Measurements from ENCODE around the gene TRIM6. TPM values are rescaled to one million over a fixed set of nuclear protein-coding genes. Genes with fewer than 3 reads are reported as not detected.

TRIM6 gene
- total RNA-seq (1 to 10 TPM; 2.1 to 5.1 TPM), polyA plus RNA-seq (1 to 10 TPM; 3.6 to 6.3 TPM)
- long read RNA-seq, donor 1, partial matches to known transcripts = 1 of 6 reads
- long read RNA-seq, donor 1, other reads (novel, unspliced or antisense) = 2 of 6 reads
- long read RNA-seq, donor 2, partial matches to known transcripts = 0 of 1 reads
- long read RNA-seq, donor 2, other reads (novel, unspliced or antisense) = 0 of 1 reads

- peak; percentile 76 for ATAC-seq (ENCODE audit: low FRiP score)
- intact Hi-C loops (cut with DNase I) = no loop called here
- Histone ChIP-seq H3K36me3 (ENCODE audit: control insufficient read depth in 1 of 2, insufficient read depth in 2 of 2, low read length in 1 of 2) (no peaks in the 10 kb centered on the region), H3K4me1 (ENCODE audit: control insufficient read depth in 1 of 2, insufficient read depth in 2 of 2, low read length in 2 of 2) (no peaks in the 10 kb centered on the region), H3K27ac (ENCODE audit: low read depth in 1 of 2, low read length in 2 of 2) (peak within 1 kb of the TSS; percentile 57 to 58), H3K4me3 (ENCODE audit: low read length in 2 of 2) (peak within 1 kb of the TSS; percentile 90 to 98), H3K9me3 (ENCODE audit: control insufficient read depth, low read length) (no peaks in the 10 kb centered on the region), H3K27me3 (ENCODE audit: control insufficient read depth in 1 of 2, insufficient read depth in 2 of 2, low read length in 1 of 2) (no peaks in the 10 kb centered on the region)
- peak; percentile 64 to 81 for DNase-seq
- 2 to 5% methylated on average over 18 to 20 of the region's 20 CpGs for WGBS, 2 donors
Observed at GRCh38 chr11:5596607-5597201, at the start of gene TRIM6. TRIM6 (plus strand) TSS chr11:5596637; CDS start chr11:5596898, 261 bp downstream.

DNA sequence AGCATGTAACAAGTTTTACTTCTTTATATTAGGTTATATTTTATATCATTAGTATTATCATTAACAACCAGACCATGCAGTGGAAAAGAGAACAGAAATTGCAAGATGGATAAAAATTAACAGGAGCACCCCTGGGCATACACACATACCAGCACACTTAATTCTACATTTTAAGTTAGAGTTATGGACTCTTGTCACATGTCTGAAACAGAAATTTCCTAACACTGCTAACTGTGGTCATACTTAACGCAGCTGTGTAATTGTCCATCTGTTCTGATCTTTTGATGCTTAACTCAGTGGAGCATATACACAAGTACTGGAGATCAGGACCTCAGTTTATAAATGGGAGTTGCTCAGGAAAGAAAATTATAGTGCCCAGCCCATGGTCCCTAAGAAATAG is 48.5 kb upstream of the TRIM6 start:
- Histone ChIP-seq H3K27ac (ENCODE audit: low read depth in 1 of 2, low read length in 2 of 2) (no peak overlapping the region), H3K9me3 (ENCODE audit: control insufficient read depth, low read length) (no peaks in the 10 kb centered on the region), H3K4me3 (ENCODE audit: low read length in 2 of 2) (no peak overlapping the region), H3K36me3 (ENCODE audit: control insufficient read depth in 1 of 2, insufficient read depth in 2 of 2, low read length in 1 of 2) (no peaks in the 10 kb centered on the region), H3K4me1 (ENCODE audit: control insufficient read depth in 1 of 2, insufficient read depth in 2 of 2, low read length in 2 of 2) (no peaks in the 10 kb centered on the region), H3K27me3 (ENCODE audit: control insufficient read depth in 1 of 2, insufficient read depth in 2 of 2, low read length in 1 of 2) (no peaks in the 10 kb centered on the region)
- WGBS, 2 donors = 94 to 95% methylated on average over 1 of the region's 1 CpG
- intact Hi-C loops (cut with DNase I) = no loop called here
- no peak for DNase-seq
- no peak for ATAC-seq (ENCODE audit: low FRiP score)

- ATAC-seq (ENCODE audit: low FRiP score) = no peak
- Histone ChIP-seq H3K9me3 (ENCODE audit: control insufficient read depth, low read length) (no peaks in the 10 kb centered on the region), H3K27me3 (ENCODE audit: control insufficient read depth in 1 of 2, insufficient read depth in 2 of 2, low read length in 1 of 2) (no peaks in the 10 kb centered on the region), H3K4me3 (ENCODE audit: low read length in 2 of 2) (no peak within 1 kb of the TSS), H3K36me3 (ENCODE audit: control insufficient read depth in 1 of 2, insufficient read depth in 2 of 2, low read length in 1 of 2) (no peaks in the 10 kb centered on the region), H3K27ac (ENCODE audit: low read depth in 1 of 2, low read length in 2 of 2) (no peak within 1 kb of the TSS), H3K4me1 (ENCODE audit: control insufficient read depth in 1 of 2, insufficient read depth in 2 of 2, low read length in 2 of 2) (no peaks in the 10 kb centered on the region)
- no peak for DNase-seq
- 50 to 52% methylated on average over 1 of the region's 1 CpG for WGBS, 2 donors
- intact Hi-C loops (cut with DNase I) = no loop called here
Observed at GRCh38 chr11:5548440-5548839, 48.0 kb upstream of the TRIM6 start, which contains the start of gene OR52H1. OR52H1 (minus strand) TSS chr11:5548540; CDS start chr11:5545505, 3,035 bp downstream.

DNA sequence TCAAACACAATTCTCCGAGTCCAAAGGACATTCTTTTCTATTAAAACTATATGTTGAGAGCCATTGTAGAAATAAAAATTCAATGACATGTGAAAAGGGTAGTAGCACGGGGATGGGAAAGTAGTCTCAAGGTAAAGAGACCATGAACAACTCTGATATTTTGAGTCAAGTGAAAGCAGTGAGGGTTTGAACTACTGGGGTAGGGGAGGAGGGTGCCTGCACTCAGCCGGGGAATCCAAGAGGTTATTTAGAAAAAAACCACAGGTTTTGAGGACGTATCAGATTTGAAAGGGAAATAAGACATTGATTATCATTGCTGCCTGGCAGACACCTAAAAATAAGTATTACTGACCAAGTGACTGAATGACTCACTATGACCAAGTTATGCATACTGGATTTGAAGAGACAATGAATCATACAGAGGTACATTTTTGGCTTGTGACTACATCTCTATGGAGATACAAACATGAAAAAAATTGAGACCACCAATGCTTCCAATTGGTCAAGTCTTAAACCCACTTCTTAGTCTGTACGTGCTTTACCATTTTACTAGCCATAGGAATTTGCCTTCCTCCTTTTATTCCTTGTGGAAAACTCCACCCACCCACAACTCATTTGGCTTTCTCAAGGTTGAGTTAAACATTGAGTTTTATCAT is 45.9 kb upstream of the TRIM6 start:
- H3K27me3 ChIP-seq (ENCODE audit: control insufficient read depth in 1 of 2, insufficient read depth in 2 of 2, low read length in 1 of 2) = no peaks in the 10 kb centered on the region
- H3K27ac ChIP-seq (ENCODE audit: low read depth in 1 of 2, low read length in 2 of 2) = no peak overlapping the region
- intact Hi-C loops (cut with DNase I) = no loop called here
- no peak for DNase-seq
- ATAC-seq (ENCODE audit: low FRiP score) = no peak
- no peaks in the 10 kb centered on the region for H3K9me3 ChIP-seq (ENCODE audit: control insufficient read depth, low read length)
- 68 to 71% methylated on average over 5 of the region's 5 CpGs for WGBS, 2 donors
- H3K36me3 ChIP-seq (ENCODE audit: control insufficient read depth in 1 of 2, insufficient read depth in 2 of 2, low read length in 1 of 2) = no peaks in the 10 kb centered on the region
- H3K4me1 ChIP-seq (ENCODE audit: control insufficient read depth in 1 of 2, insufficient read depth in 2 of 2, low read length in 2 of 2) = no peaks in the 10 kb centered on the region
- no peak overlapping the region for H3K4me3 ChIP-seq (ENCODE audit: low read length in 2 of 2)

GRCh38 chr11:5553343-5553742 is 43.1 kb upstream of the TRIM6 start:
- no peaks in the 10 kb centered on the region for H3K36me3 ChIP-seq (ENCODE audit: control insufficient read depth in 1 of 2, insufficient read depth in 2 of 2, low read length in 1 of 2)
- peaks cover 0 to 1% of the 10 kb centered on the region in 2 donors for H3K27me3 ChIP-seq (ENCODE audit: control insufficient read depth in 1 of 2, insufficient read depth in 2 of 2, low read length in 1 of 2)
- no peaks in the 10 kb centered on the region for H3K4me1 ChIP-seq (ENCODE audit: control insufficient read depth in 1 of 2, insufficient read depth in 2 of 2, low read length in 2 of 2)
- intact Hi-C loops (cut with DNase I) = no loop called here
- no peak overlapping the region for H3K4me3 ChIP-seq (ENCODE audit: low read length in 2 of 2)
- ATAC-seq (ENCODE audit: low FRiP score) (no peak), DNase-seq (no peak)
- H3K27ac ChIP-seq (ENCODE audit: low read depth in 1 of 2, low read length in 2 of 2) = no peak overlapping the region
- H3K9me3 ChIP-seq (ENCODE audit: control insufficient read depth, low read length) = no peaks in the 10 kb centered on the region

GRCh38 chr11:5556596-5557188 is 39.7 kb upstream of the TRIM6 start:
- no peaks in the 10 kb centered on the region for H3K36me3 ChIP-seq (ENCODE audit: control insufficient read depth in 1 of 2, insufficient read depth in 2 of 2, low read length in 1 of 2)
- no peak overlapping the region for H3K4me3 ChIP-seq (ENCODE audit: low read length in 2 of 2)
- H3K27ac ChIP-seq (ENCODE audit: low read depth in 1 of 2, low read length in 2 of 2) = no peak overlapping the region
- H3K9me3 ChIP-seq (ENCODE audit: control insufficient read depth, low read length) = no peaks in the 10 kb centered on the region
- DNase-seq = no peak
- 61 to 68% methylated on average over 3 of the region's 3 CpGs for WGBS, 2 donors
- intact Hi-C loops (cut with DNase I) = no loop called here
- H3K4me1 ChIP-seq (ENCODE audit: control insufficient read depth in 1 of 2, insufficient read depth in 2 of 2, low read length in 2 of 2) = no peaks in the 10 kb centered on the region
- ATAC-seq (ENCODE audit: low FRiP score) = no peak
- peaks cover 0 to 1% of the 10 kb centered on the region in 2 donors for H3K27me3 ChIP-seq (ENCODE audit: control insufficient read depth in 1 of 2, insufficient read depth in 2 of 2, low read length in 1 of 2)

- 57 to 58% methylated on average over 3 of the region's 3 CpGs for WGBS, 2 donors
- Histone ChIP-seq H3K4me1 (ENCODE audit: control insufficient read depth in 1 of 2, insufficient read depth in 2 of 2, low read length in 2 of 2) (no peaks in the 10 kb centered on the region), H3K4me3 (ENCODE audit: low read length in 2 of 2) (no peak overlapping the region), H3K27me3 (ENCODE audit: control insufficient read depth in 1 of 2, insufficient read depth in 2 of 2, low read length in 1 of 2) (peaks cover 0 to 1% of the 10 kb centered on the region in 2 donors), H3K27ac (ENCODE audit: low read depth in 1 of 2, low read length in 2 of 2) (no peak overlapping the region), H3K9me3 (ENCODE audit: control insufficient read depth, low read length) (no peaks in the 10 kb centered on the region), H3K36me3 (ENCODE audit: control insufficient read depth in 1 of 2, insufficient read depth in 2 of 2, low read length in 1 of 2) (no peaks in the 10 kb centered on the region)
- intact Hi-C loops (cut with DNase I) = no loop called here
- DNase-seq (no peak), ATAC-seq (ENCODE audit: low FRiP score) (no peak)
Observed at GRCh38 chr11:5557751-5558150, 38.7 kb upstream of the TRIM6 start.

DNA sequence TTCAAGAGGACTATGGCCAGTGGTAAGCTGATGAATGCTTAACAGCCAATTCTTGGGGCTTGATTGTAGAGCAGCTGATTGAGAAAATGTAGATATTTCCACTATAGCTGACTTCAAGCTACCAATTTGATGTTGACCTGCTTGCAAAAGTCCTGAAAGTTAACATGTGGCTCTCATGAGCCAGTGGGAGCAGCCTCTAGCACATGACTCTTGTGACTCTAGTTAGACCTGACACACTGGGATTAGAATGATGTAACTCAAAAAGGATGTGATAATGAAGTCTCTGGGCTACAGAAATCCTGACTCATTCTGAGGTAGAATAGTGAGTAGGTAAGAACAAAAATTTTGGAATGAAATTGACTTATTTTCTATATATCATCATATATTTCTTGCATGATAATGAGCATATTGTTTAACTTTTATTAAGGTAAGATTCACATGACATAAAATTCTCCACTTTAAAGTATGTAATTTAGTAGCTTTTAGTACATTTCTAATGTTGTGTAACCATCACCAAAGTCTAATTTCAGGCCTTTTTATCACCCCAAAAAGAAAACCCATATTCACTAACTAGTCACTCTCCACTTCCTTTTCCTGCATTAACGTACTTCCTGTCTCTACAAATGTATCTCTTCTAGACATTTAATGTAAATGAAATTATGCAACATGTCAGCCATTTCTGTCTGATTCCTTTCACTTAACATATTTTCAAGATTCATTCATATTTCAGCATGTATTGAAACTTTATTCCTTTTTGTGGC is 32.0 kb upstream of the TRIM6 start:
- no peaks in the 10 kb centered on the region for H3K27me3 ChIP-seq (ENCODE audit: control insufficient read depth in 1 of 2, insufficient read depth in 2 of 2, low read length in 1 of 2)
- WGBS, 2 donors = 90 to 93% methylated on average over 1 of the region's 1 CpG
- intact Hi-C loops (cut with DNase I) = no loop called here
- H3K4me1 ChIP-seq (ENCODE audit: control insufficient read depth in 1 of 2, insufficient read depth in 2 of 2, low read length in 2 of 2) = no peaks in the 10 kb centered on the region
- DNase-seq = no peak
- no peak overlapping the region for H3K27ac ChIP-seq (ENCODE audit: low read depth in 1 of 2, low read length in 2 of 2)
- no peaks in the 10 kb centered on the region for H3K9me3 ChIP-seq (ENCODE audit: control insufficient read depth, low read length)
- no peaks in the 10 kb centered on the region for H3K36me3 ChIP-seq (ENCODE audit: control insufficient read depth in 1 of 2, insufficient read depth in 2 of 2, low read length in 1 of 2)
- ATAC-seq (ENCODE audit: low FRiP score) = no peak
- H3K4me3 ChIP-seq (ENCODE audit: low read length in 2 of 2) = no peak overlapping the region
